Measurements from ENCODE around the gene GLI1. TPM values are rescaled to one million over a fixed set of nuclear protein-coding genes. Genes with fewer than 3 reads are reported as not detected.
A peak's percentile ranks its signal among the peaks of the same experiment; 100 is the strongest.

Gene GLI1
- polyA plus RNA-seq, 1 donor = 7.3 TPM

DNA sequence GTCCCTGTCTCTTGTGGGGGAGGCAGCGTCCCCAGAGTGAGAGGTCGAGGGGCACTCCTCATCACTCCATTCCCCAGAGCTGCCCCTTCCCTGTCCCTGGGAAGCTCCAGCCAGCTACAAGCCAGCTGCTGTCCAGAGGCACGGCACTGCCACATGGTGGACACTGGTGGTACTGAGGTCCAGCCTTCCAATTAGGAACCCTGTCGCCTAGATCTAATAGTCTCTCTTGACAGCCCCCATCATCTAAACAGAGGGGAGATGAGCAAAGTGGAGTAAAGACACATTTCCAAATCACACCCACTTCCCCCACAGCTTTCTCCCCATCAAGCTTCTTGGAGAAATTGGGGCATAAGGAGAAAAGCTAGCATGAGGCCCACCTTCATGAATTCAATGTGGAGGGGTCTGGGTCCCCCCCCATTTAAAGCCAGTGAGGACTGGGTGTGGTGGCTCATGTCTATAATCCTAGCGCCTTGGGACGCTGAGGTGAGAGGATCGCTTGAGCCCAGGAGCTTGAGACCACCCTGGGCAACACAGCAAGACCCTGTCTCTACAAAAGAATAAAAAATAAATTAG is 6.6 kb upstream of the GLI1 start:
- Histone ChIP-seq H3K4me3 (ENCODE audit: low read length) (no peak overlapping the region), H3K36me3 (ENCODE audit: control insufficient read depth, insufficient read depth, low read length) (no peaks in the 10 kb centered on the region), H3K9me3 (ENCODE audit: control insufficient read depth, low read depth, low read length) (no peaks in the 10 kb centered on the region), H3K27me3 (ENCODE audit: control insufficient read depth, insufficient read depth, low read length) (no peaks in the 10 kb centered on the region), H3K4me1 (ENCODE audit: control insufficient read depth, insufficient read depth, low read length) (peaks cover 49% of the 10 kb centered on the region), H3K27ac (ENCODE audit: low read length) (peak overlapping the region; percentile 84)
- no CpG with 5 or more reads among the region's 7 CpGs for WGBS (ENCODE audit: insufficient coverage, low lambda C conversion rate)
- peak; percentile 65 to 73 for DNase-seq

GRCh38 chr12:57454213-57454565 is 5.4 kb upstream of the GLI1 start:
- Histone ChIP-seq H3K27ac (ENCODE audit: low read length) (peak overlapping the region; percentile 25), H3K4me1 (ENCODE audit: control insufficient read depth, insufficient read depth, low read length) (peaks cover 54% of the 10 kb centered on the region), H3K4me3 (ENCODE audit: low read length) (no peak overlapping the region), H3K36me3 (ENCODE audit: control insufficient read depth, insufficient read depth, low read length) (no peaks in the 10 kb centered on the region), H3K9me3 (ENCODE audit: control insufficient read depth, low read depth, low read length) (no peaks in the 10 kb centered on the region), H3K27me3 (ENCODE audit: control insufficient read depth, insufficient read depth, low read length) (no peaks in the 10 kb centered on the region)
- WGBS (ENCODE audit: insufficient coverage, low lambda C conversion rate) = no CpG with 5 or more reads among the region's 2 CpGs
- DNase-seq = no peak

DNA sequence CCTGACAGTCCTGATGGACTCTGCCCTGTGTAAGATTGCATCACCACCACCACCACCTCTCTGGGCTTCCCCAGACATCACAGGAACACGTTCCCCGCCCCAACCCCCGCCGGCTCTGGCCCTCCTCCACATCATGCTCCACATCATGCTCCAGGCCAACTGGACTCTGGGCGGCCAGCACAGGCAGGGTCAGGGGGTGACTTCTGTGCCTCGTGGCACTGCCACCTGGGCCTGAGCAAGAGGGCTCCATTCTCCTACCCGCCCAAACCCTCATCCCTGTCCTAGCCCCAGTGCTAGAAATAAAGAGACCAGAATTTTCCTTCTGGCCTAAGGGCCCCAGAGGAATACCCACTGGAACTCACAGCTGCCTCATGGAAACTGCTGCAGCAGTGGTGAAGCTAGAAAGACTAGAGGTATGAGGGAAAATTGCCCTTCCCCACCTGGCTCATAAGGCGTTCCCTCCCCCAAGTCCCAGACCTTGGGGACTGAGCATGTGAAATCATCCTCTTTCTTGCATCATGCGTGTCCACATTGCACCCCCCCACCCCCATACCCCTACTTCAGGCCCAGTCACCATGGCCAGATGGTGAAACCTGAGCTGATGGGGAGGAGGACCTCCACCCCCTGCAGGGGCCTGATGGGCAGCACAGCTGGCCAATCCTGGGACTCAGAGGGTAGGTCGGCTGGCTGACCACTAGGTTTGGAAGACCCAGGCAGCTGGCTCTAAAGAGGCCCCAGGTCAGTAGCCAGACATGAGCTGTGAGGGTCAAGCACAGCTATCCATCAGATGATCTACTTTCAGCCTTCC is 4.8 kb upstream of the GLI1 start, which contains the start of gene INHBE:
INHBE (plus strand) TSS at position 742 of the 808 bp plus-strand sequence. CDS start 230 bp downstream, outside the sequence.
- H3K4me1 ChIP-seq (ENCODE audit: control insufficient read depth, insufficient read depth, low read length) = peaks cover 54% of the 10 kb centered on the region
- no peaks in the 10 kb centered on the region for H3K27me3 ChIP-seq (ENCODE audit: control insufficient read depth, insufficient read depth, low read length)
- WGBS (ENCODE audit: insufficient coverage, low lambda C conversion rate) = 12% methylated on average over 4 of the region's 10 CpGs
- H3K4me3 ChIP-seq (ENCODE audit: low read length) = no peak within 1 kb of the TSS
- no peaks in the 10 kb centered on the region for H3K36me3 ChIP-seq (ENCODE audit: control insufficient read depth, insufficient read depth, low read length)
- no peaks in the 10 kb centered on the region for H3K9me3 ChIP-seq (ENCODE audit: control insufficient read depth, low read depth, low read length)
- DNase-seq = peak; percentile 91 to 93
- peak within 1 kb of the TSS; percentile 71 for H3K27ac ChIP-seq (ENCODE audit: low read length)

DNA sequence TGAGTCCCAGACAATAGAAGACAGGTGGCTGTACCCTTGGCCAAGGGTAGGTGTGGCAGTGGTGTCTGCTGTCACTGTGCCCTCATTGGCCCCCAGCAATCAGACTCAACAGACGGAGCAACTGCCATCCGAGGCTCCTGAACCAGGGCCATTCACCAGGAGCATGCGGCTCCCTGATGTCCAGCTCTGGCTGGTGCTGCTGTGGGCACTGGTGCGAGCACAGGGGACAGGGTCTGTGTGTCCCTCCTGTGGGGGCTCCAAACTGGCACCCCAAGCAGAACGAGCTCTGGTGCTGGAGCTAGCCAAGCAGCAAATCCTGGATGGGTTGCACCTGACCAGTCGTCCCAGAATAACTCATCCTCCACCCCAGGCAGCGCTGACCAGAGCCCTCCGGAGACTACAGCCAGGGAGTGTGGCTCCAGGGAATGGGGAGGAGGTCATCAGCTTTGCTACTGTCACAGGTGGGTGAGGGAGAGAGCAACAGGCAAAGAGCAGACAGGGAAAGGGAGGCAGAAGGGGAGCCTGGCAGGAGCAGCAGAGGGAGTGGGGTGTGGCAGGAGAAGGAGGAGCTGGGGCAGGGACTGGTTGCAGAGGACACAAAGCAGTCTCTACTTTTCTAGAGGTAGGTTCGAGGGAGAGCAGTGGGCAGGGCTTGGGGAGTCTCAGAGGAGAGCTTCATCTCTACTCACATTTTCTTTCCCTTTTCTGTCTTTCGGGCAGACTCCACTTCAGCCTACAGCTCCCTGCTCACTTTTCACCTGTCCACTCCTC is 4.0 kb upstream of the GLI1 start:
- WGBS (ENCODE audit: insufficient coverage, low lambda C conversion rate) = 40% methylated on average over 1 of the region's 10 CpGs
- peaks cover 4% of the 10 kb centered on the region for H3K27me3 ChIP-seq (ENCODE audit: control insufficient read depth, insufficient read depth, low read length)
- no peaks in the 10 kb centered on the region for H3K36me3 ChIP-seq (ENCODE audit: control insufficient read depth, insufficient read depth, low read length)
- peak overlapping the region; percentile 71 for H3K27ac ChIP-seq (ENCODE audit: low read length)
- peaks cover 53% of the 10 kb centered on the region for H3K4me1 ChIP-seq (ENCODE audit: control insufficient read depth, insufficient read depth, low read length)
- no peak overlapping the region for H3K4me3 ChIP-seq (ENCODE audit: low read length)
- peak in 1 of 2 donors; percentile 35 for DNase-seq
- no peaks in the 10 kb centered on the region for H3K9me3 ChIP-seq (ENCODE audit: control insufficient read depth, low read depth, low read length)

DNA sequence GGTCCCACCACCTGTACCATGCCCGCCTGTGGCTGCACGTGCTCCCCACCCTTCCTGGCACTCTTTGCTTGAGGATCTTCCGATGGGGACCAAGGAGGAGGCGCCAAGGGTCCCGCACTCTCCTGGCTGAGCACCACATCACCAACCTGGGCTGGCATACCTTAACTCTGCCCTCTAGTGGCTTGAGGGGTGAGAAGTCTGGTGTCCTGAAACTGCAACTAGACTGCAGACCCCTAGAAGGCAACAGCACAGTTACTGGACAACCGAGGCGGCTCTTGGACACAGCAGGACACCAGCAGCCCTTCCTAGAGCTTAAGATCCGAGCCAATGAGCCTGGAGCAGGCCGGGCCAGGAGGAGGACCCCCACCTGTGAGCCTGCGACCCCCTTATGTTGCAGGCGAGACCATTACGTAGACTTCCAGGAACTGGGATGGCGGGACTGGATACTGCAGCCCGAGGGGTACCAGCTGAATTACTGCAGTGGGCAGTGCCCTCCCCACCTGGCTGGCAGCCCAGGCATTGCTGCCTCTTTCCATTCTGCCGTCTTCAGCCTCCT is 3.4 kb upstream of the GLI1 start:
- Histone ChIP-seq H3K9me3 (ENCODE audit: control insufficient read depth, low read depth, low read length) (no peaks in the 10 kb centered on the region), H3K4me1 (ENCODE audit: control insufficient read depth, insufficient read depth, low read length) (peaks cover 53% of the 10 kb centered on the region), H3K27ac (ENCODE audit: low read length) (no peak overlapping the region), H3K4me3 (ENCODE audit: low read length) (no peak overlapping the region), H3K27me3 (ENCODE audit: control insufficient read depth, insufficient read depth, low read length) (peaks cover 10% of the 10 kb centered on the region), H3K36me3 (ENCODE audit: control insufficient read depth, insufficient read depth, low read length) (no peaks in the 10 kb centered on the region)
- WGBS (ENCODE audit: insufficient coverage, low lambda C conversion rate) = no CpG with 5 or more reads among the region's 15 CpGs
- peak in 1 of 2 donors; percentile 58 for DNase-seq

DNA sequence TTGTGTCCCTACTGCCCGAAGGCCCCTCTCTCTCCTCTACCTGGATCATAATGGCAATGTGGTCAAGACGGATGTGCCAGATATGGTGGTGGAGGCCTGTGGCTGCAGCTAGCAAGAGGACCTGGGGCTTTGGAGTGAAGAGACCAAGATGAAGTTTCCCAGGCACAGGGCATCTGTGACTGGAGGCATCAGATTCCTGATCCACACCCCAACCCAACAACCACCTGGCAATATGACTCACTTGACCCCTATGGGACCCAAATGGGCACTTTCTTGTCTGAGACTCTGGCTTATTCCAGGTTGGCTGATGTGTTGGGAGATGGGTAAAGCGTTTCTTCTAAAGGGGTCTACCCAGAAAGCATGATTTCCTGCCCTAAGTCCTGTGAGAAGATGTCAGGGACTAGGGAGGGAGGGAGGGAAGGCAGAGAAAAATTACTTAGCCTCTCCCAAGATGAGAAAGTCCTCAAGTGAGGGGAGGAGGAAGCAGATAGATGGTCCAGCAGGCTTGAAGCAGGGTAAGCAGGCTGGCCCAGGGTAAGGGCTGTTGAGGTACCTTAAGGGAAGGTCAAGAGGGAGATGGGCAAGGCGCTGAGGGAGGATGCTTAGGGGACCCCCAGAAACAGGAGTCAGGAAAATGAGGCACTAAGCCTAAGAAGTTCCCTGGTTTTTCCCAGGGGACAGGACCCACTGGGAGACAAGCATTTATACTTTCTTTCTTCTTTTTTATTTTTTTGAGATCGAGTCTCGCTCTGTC is 2.7 kb upstream of the GLI1 start:
- H3K4me3 ChIP-seq (ENCODE audit: low read length) = no peak overlapping the region
- no peak overlapping the region for H3K27ac ChIP-seq (ENCODE audit: low read length)
- no peak for DNase-seq
- 100% methylated on average over 2 of the region's 6 CpGs for WGBS (ENCODE audit: insufficient coverage, low lambda C conversion rate)
- H3K9me3 ChIP-seq (ENCODE audit: control insufficient read depth, low read depth, low read length) = no peaks in the 10 kb centered on the region
- H3K36me3 ChIP-seq (ENCODE audit: control insufficient read depth, insufficient read depth, low read length) = no peaks in the 10 kb centered on the region
- H3K4me1 ChIP-seq (ENCODE audit: control insufficient read depth, insufficient read depth, low read length) = peaks cover 51% of the 10 kb centered on the region
- H3K27me3 ChIP-seq (ENCODE audit: control insufficient read depth, insufficient read depth, low read length) = peaks cover 13% of the 10 kb centered on the region

DNA sequence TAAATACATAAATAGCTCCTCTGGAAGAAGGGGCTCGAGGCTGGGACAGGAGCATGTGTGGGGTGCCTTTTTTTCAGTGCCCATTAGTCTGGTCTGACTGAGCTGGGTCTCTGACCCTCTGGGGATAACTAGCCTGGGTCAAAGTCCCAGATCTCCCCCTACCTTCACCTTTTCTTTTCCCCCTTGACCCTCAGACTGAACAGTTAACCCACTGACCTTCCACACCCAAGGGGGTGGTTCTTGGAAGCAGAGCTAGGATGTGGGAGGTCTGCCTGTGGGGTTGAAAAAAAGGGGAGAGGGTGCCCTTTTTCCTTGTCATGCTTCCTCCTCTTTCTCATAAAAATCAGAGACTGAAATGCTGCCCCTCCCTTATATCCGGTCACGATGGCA is 925 bp upstream of the GLI1 start:
- peak overlapping the region; percentile 40 for H3K27ac ChIP-seq (ENCODE audit: low read length)
- WGBS (ENCODE audit: insufficient coverage, low lambda C conversion rate) = no CpG with 5 or more reads among the region's 3 CpGs
- no peaks in the 10 kb centered on the region for H3K9me3 ChIP-seq (ENCODE audit: control insufficient read depth, low read depth, low read length)
- H3K27me3 ChIP-seq (ENCODE audit: control insufficient read depth, insufficient read depth, low read length) = peaks cover 13% of the 10 kb centered on the region
- no peak for DNase-seq
- no peaks in the 10 kb centered on the region for H3K36me3 ChIP-seq (ENCODE audit: control insufficient read depth, insufficient read depth, low read length)
- peaks cover 51% of the 10 kb centered on the region for H3K4me1 ChIP-seq (ENCODE audit: control insufficient read depth, insufficient read depth, low read length)
- peak overlapping the region; percentile 55 for H3K4me3 ChIP-seq (ENCODE audit: low read length)

GRCh38 chr12:57459055-57459749 is 383 bp upstream of the GLI1 start:
- Histone ChIP-seq H3K4me1 (ENCODE audit: control insufficient read depth, insufficient read depth, low read length) (peaks cover 47% of the 10 kb centered on the region), H3K27ac (ENCODE audit: low read length) (peak overlapping the region; percentile 40), H3K9me3 (ENCODE audit: control insufficient read depth, low read depth, low read length) (no peaks in the 10 kb centered on the region), H3K27me3 (ENCODE audit: control insufficient read depth, insufficient read depth, low read length) (peaks cover 13% of the 10 kb centered on the region), H3K36me3 (ENCODE audit: control insufficient read depth, insufficient read depth, low read length) (no peaks in the 10 kb centered on the region), H3K4me3 (ENCODE audit: low read length) (peak overlapping the region; percentile 55)
- DNase-seq = peak; percentile 95 to 96
- no CpG with 5 or more reads among the region's 24 CpGs for WGBS (ENCODE audit: insufficient coverage, low lambda C conversion rate)

DNA sequence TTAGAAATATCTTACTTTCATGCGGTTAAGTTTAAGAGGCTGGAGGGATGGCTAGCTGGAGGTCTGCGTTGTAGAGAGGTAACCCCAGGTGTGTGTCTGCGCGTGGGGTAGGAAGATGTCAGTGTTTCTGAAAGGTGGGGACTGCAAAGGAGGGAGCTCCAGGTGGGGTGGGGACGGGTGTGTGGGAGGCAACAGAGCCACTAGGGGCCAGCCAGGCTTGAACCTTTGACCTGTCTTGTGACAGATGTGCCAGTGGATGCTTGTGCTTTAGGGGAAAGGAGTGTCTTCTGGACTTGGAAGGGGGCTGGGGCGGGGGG is 841 bp downstream of the GLI1 start:
- no CpG with 5 or more reads among the region's 6 CpGs for WGBS (ENCODE audit: insufficient coverage, low lambda C conversion rate)
- Histone ChIP-seq H3K9me3 (ENCODE audit: control insufficient read depth, low read depth, low read length) (no peaks in the 10 kb centered on the region), H3K4me1 (ENCODE audit: control insufficient read depth, insufficient read depth, low read length) (peaks cover 36% of the 10 kb centered on the region), H3K4me3 (ENCODE audit: low read length) (peak overlapping the region; percentile 55), H3K36me3 (ENCODE audit: control insufficient read depth, insufficient read depth, low read length) (no peaks in the 10 kb centered on the region), H3K27ac (ENCODE audit: low read length) (peak overlapping the region; percentile 45), H3K27me3 (ENCODE audit: control insufficient read depth, insufficient read depth, low read length) (peaks cover 13% of the 10 kb centered on the region)
- DNase-seq = peak in 1 of 2 donors; percentile 52
